ENCODE data around the gene NF2. TPM values are rescaled to one million over a fixed set of nuclear protein-coding genes. Genes with fewer than 3 reads are reported as not detected.

NF2 gene
- total and polyA plus RNA-seq, 2 experiments from 2014 or later = 14.4 to 54.5 TPM

- DNase-seq (ENCODE audit: low spot score) (no peak), ATAC-seq (no peak)
- H3K27me3 ChIP-seq (ENCODE audit: insufficient read depth) = peaks cover 54% of the 10 kb centered on the region
- H3K9me2 ChIP-seq (ENCODE audit: insufficient read depth) = no peaks in the 10 kb centered on the region
- H3K36me3 Mint-ChIP-seq (ENCODE audit: low read depth) = no peaks in the 10 kb centered on the region
- no peaks in the 10 kb centered on the region; the same call in 1 of the 2 replicates for H3K4me1 ChIP-seq (ENCODE audit: insufficient read depth)
- TF ChIP-seq NANOG (IDR thresholded peaks at IDR 0.05; ENCODE audit: borderline replicate concordance) = no peak
- no peak for TF ChIP-seq ZNF331 (CRISPR knock-in tag; IDR thresholded peaks at IDR 0.05; ENCODE audit: low read depth)
- TF ChIP-seq EZH2 (IDR thresholded peaks at IDR 0.05; ENCODE audit: low read depth, unreplicated experiment) = peak; percentile 65
- no peak overlapping the region for H3K4me3 Mint-ChIP-seq
- no peaks in the 10 kb centered on the region for H3K79me2 ChIP-seq (replicated peaks; ENCODE audit: insufficient read depth)
- H4K20me1 ChIP-seq (replicated peaks; ENCODE audit: insufficient read depth) = no peaks in the 10 kb centered on the region
- no peaks in the 10 kb centered on the region for H3K36me3 ChIP-seq (ENCODE audit: insufficient read depth)
- H3K27ac ChIP-seq (ENCODE audit: low read depth) = no peak overlapping the region
- 0 out of 2 replicates have a peak, but pooled peaks cover 3% of the 10 kb centered on the region for H3F3A ChIP-seq (replicated peaks; ENCODE audit: low read depth)
- H3K9me3 Mint-ChIP-seq = no peaks in the 10 kb centered on the region
- H3K4me1 Mint-ChIP-seq = peaks cover 10% of the 10 kb centered on the region; the same call in 2 of the 3 replicates
- no peak overlapping the region for H3K27ac Mint-ChIP-seq
- peak overlapping the region; percentile 60 for H3K4me3 ChIP-seq
- H3K27me3 Mint-ChIP-seq (ENCODE audit: insufficient read depth, low read depth, poor library complexity) = peaks cover 46% of the 10 kb centered on the region
- H2AFZ ChIP-seq = peak overlapping the region; percentile 72; the same call in 1 of the 2 replicates
- H3K4me2 ChIP-seq = peak overlapping the region; percentile 87
These were observed 117.4 kb downstream of the NF2 start for GRCh38 chr22:29720811-29721323.

GRCh38 chr22:29722151-29722550 lies 118.7 kb downstream of the NF2 start:
- peaks cover 13% of the 10 kb centered on the region; the same call in 2 of the 3 replicates for H3K4me1 Mint-ChIP-seq
- Histone ChIP-seq H3K27ac (ENCODE audit: low read depth) (no peak overlapping the region), H3K9me2 (ENCODE audit: insufficient read depth) (no peaks in the 10 kb centered on the region), H3K4me2 (no peak overlapping the region), H3K79me2 (replicated peaks; ENCODE audit: insufficient read depth) (no peaks in the 10 kb centered on the region), H3K27me3 (ENCODE audit: insufficient read depth) (peaks cover 51% of the 10 kb centered on the region), H3F3A (replicated peaks; ENCODE audit: low read depth) (peaks cover 3% of the 10 kb centered on the region; the same call in 1 of the 2 replicates), H3K36me3 (ENCODE audit: insufficient read depth) (no peaks in the 10 kb centered on the region), H2AFZ (no peak overlapping the region), H4K20me1 (replicated peaks; ENCODE audit: insufficient read depth) (no peaks in the 10 kb centered on the region), H3K4me3 (no peak overlapping the region), H3K4me1 (ENCODE audit: insufficient read depth) (no peaks in the 10 kb centered on the region; the same call in 1 of the 2 replicates)
- H3K27ac Mint-ChIP-seq = no peak overlapping the region
- DNase-seq (ENCODE audit: low spot score) (no peak), ATAC-seq (no peak)
- H3K4me3 Mint-ChIP-seq = no peak overlapping the region
- peaks cover 43% of the 10 kb centered on the region for H3K27me3 Mint-ChIP-seq (ENCODE audit: insufficient read depth, low read depth, poor library complexity)
- H3K9me3 Mint-ChIP-seq = no peaks in the 10 kb centered on the region
- no peaks in the 10 kb centered on the region for H3K36me3 Mint-ChIP-seq (ENCODE audit: low read depth)
- TF ChIP-seq ETS1 (IDR thresholded peaks at IDR 0.05) (no peak), CREB1 (CRISPR knock-in tag; IDR thresholded peaks at IDR 0.05; ENCODE audit: low read depth) (no peak), STAT1 (IDR thresholded peaks at IDR 0.05; ENCODE audit: unreplicated experiment) (no peak), ZNF331 (CRISPR knock-in tag; IDR thresholded peaks at IDR 0.05; ENCODE audit: low read depth) (no peak), NANOG (IDR thresholded peaks at IDR 0.05; ENCODE audit: borderline replicate concordance) (no peak), ZNF462 (CRISPR knock-in tag; IDR thresholded peaks at IDR 0.05) (no peak), ZNF114 (CRISPR knock-in tag; IDR thresholded peaks at IDR 0.05) (no peak), EZH2phosphoT487 (IDR thresholded peaks at IDR 0.05; ENCODE audit: unreplicated experiment) (no peak), JUNB (IDR thresholded peaks at IDR 0.05; ENCODE audit: unreplicated experiment) (no peak), EZH2 (IDR thresholded peaks at IDR 0.05; ENCODE audit: low read depth, unreplicated experiment) (no peak), REST (IDR thresholded peaks at IDR 0.05; ENCODE audit: unreplicated experiment) (no peak)
